Astrocyte of the spinal cord (primary cell): ENCODE results near the gene CXXC1.
"Not testable (repeated sequence)": the region's sequence is repeated elsewhere in the genome, so short reads cannot be mapped to it uniquely, and the experiment has no call there.

Experiments
- DNase-seq: peaks from one replicate; pipeline ENCODE4 v3.0.0; 2011; ENCODE audit warnings: low read depth, low spot score
- H3K4me3 ChIP-seq: 2 replicates; pipeline ENCODE4 v1.5.1; 2011; ENCODE audit warnings: low read depth, mild to moderate bottlenecking, low read length, moderate library complexity
- CTCF ChIP-seq: IDR thresholded peaks from 2 replicates; pipeline ENCODE4 v1.5.1; 2012; ENCODE audit warnings: low read depth, mild to moderate bottlenecking, low read length, inconsistent platforms
- in situ Hi-C: cut with HindIII; loops from 2 replicates; pipeline ENCODE4 v1.10.0; 2017; ENCODE audit warnings: low sequenced_read_pairs

Gene CXXC1

GRCh38 chr18:50262977-50263376 lies 24.5 kb downstream of the CXXC1 start:
- H3K4me3 ChIP-seq, result no peak overlapping the region
- no peak for DNase-seq
- in situ Hi-C loops, result no loop called here
- no peak for TF ChIP-seq CTCF

- TF ChIP-seq CTCF, result no peak
These were observed 36.6 kb downstream of the CXXC1 start for GRCh38 chr18:50250935-50251334.

GRCh38 chr18:50249576-50249975 lies 37.9 kb downstream of the CXXC1 start:
- TF ChIP-seq CTCF, result no peak
- DNase-seq, result no peak
- H3K4me3 ChIP-seq, result no peak overlapping the region
- in situ Hi-C loops, result no loop called here

More at GRCh38 chr18:50250935-50251334, 36.6 kb downstream of the CXXC1 start:
- no peak overlapping the region for H3K4me3 ChIP-seq
- in situ Hi-C loops, result no loop called here
- DNase-seq, result no peak

- in situ Hi-C loops, result no loop called here
- no peak for TF ChIP-seq CTCF
- no peak for DNase-seq
- H3K4me3 ChIP-seq, result no peak overlapping the region
These were observed 39.9 kb downstream of the CXXC1 start for GRCh38 chr18:50247561-50247960.

GRCh38 chr18:50241768-50242167 lies 45.7 kb downstream of the CXXC1 start:
- H3K4me3 ChIP-seq, DNase-seq, in situ Hi-C loops: not testable (repeated sequence)

- DNase-seq, result no peak
- no peak overlapping the region for H3K4me3 ChIP-seq
- in situ Hi-C loops, result no loop called here
- no peak for TF ChIP-seq CTCF
These were observed 47.4 kb downstream of the CXXC1 start for GRCh38 chr18:50240080-50240563.

GRCh38 chr18:50232419-50232818 lies 55.1 kb downstream of the CXXC1 start:
- in situ Hi-C loops, result no loop called here
- DNase-seq, result no peak
- TF ChIP-seq CTCF, result no peak
- no peak overlapping the region for H3K4me3 ChIP-seq
